Psoas muscle (tissue), 8 donors: Measurements from ENCODE around the gene FCAMR. TPM values are rescaled to one million over a fixed set of nuclear protein-coding genes. Genes with fewer than 3 reads are reported as not detected.

Experiments used
- ATAC-seq, 4 donors: fragments of 200-7000 bp; cut with Tn5 transposase; one replicate each; pipeline ENCODE4 v1.9.1; 2020; ENCODE audit warnings: moderate library complexity in 3 of 4, mild to moderate bottlenecking in 2 of 4
- DNase-seq, 2 donors: peaks; one replicate each; pipeline ENCODE4 v3.0.0-alpha.2; 2020
- H3K27ac ChIP-seq: fragments of 200-600 bp; one replicate; pipeline ENCODE4 v1.8.0; 2022
- H3K27me3 ChIP-seq, 3 donors: fragments of 200-600 bp in 1 of 3; one replicate each; pipeline versions ENCODE4 v1.6.1 to v1.8.0; 2013 to 2022; ENCODE audit warnings: low read length in 2 of 3, mild to moderate bottlenecking in 2 of 3, moderate library complexity in 1 of 3; ENCODE audit not compliant: insufficient read depth in 3 of 3
- H3K36me3 ChIP-seq, 2 donors: fragments of 200-600 bp in 1 of 2; one replicate each; pipeline versions ENCODE4 v1.6.1 to v1.8.0; 2013 to 2022; ENCODE audit warnings: low read depth in 1 of 2, mild to moderate bottlenecking in 1 of 2, moderate library complexity in 1 of 2; ENCODE audit not compliant: insufficient read depth in 1 of 2
- H3K4me1 ChIP-seq: fragments of 200-600 bp; one replicate; pipeline ENCODE4 v1.8.0; 2022
- H3K4me3 ChIP-seq: fragments of 200-600 bp; one replicate; pipeline ENCODE4 v1.8.0; 2022; ENCODE audit warnings: mild to moderate bottlenecking
- H3K9me3 ChIP-seq: fragments of 200-600 bp; one replicate; pipeline ENCODE4 v1.8.0; 2022
- CTCF ChIP-seq: fragments of 200-600 bp; IDR thresholded peaks from one replicate; pipeline ENCODE4 v1.8.0; 2022; ENCODE audit warnings: antibody characterized with exemption
- WGBS, 3 donors: extraction: QIAGEN DNeasy Blood & Tissue Kit; methylation state at CpG; one replicate each; pipeline versions ENCODE4 v1.1.6 to v1.1.7; 2013; 5-methylcytosine and 5-hydroxymethylcytosine counted together
- intact Hi-C, 2 donors: fragments of 100-400 bp; cut with DNase I; formaldehyde crosslinking; loops; one replicate each; pipeline versions ENCODE4 v1.11.0 to v1.14.2; 2022
- polyA plus RNA-seq, 3 donors: library from polyadenylated mRNA; stranded (reverse); fragments of 200-250 nt; gene quantifications; one replicate each; pipeline ENCODE4 v1.2.3, GENCODE V29; 2013
- total RNA-seq, 4 donors: library from RNA; stranded (reverse); fragmentation: NEBNext Ultra II Directional in 2 of 4; extraction: Animal tissue kit (Norgen Biotek cat#: 25700) in 2 of 4; gene quantifications; one replicate each; pipeline versions ENCODE4 v1.2.1 to v1.2.4, GENCODE V29; 2021 to 2023
- donor health status: healthy with polysubstance abuse.
- donor health status: DM: no; HTN: no; CAD: no; lungs with moderate emphysema.
- donor health status: Bipolar disorder and iron deficiency.
- donor health status: healthy.
- donor health status: DM: yes; HTN: yes; CAD: no.
- donor health status: DM: no; HTN: no; CAD: no.
- donor health status: DM: no; HTN: no; CAD: no.
- donor health status: DM: yes; HTN: yes; CAD: no.

The FCAMR gene
- total and polyA plus RNA-seq, 7 donors: not detected

- Histone ChIP-seq H3K9me3 (no peaks in the 10 kb centered on the region), H3K36me3 (no peaks in the 10 kb centered on the region), H3K4me3 (no peak overlapping the region), H3K27me3 (no peaks in the 10 kb centered on the region), H3K4me1 (no peaks in the 10 kb centered on the region), H3K27ac (no peak overlapping the region)
- ATAC-seq (no peak), DNase-seq (no peak)
- intact Hi-C loops: no loop called here
- TF ChIP-seq CTCF: no peak
- WGBS, 3 donors: 39 to 47% (median 41%) methylated on average over 11 of the region's 11 CpGs
Observed at GRCh38 chr1:206955476-206956451, 14.5 kb downstream of the FCAMR start.

- Histone ChIP-seq H3K9me3 (no peaks in the 10 kb centered on the region), H3K4me1 (no peaks in the 10 kb centered on the region), H3K27ac (no peak overlapping the region), H3K4me3 (no peak overlapping the region), H3K27me3 (peaks cover 0 to under 1% (median 0%) of the 10 kb centered on the region in 3 donors), H3K36me3 (no peaks in the 10 kb centered on the region)
- ATAC-seq (no peak), DNase-seq (no peak)
- 66 to 78% (median 72%) methylated on average over 10 of the region's 10 CpGs for WGBS, 3 donors
- intact Hi-C loops: no loop called here
- no peak for TF ChIP-seq CTCF
Observed at GRCh38 chr1:206954459-206955342, 15.6 kb downstream of the FCAMR start.

GRCh38 chr1:206953626-206954025 is 16.6 kb downstream of the FCAMR start:
- no peaks in the 10 kb centered on the region for H3K9me3 ChIP-seq
- no peak overlapping the region for H3K27ac ChIP-seq
- no peaks in the 10 kb centered on the region for H3K36me3 ChIP-seq
- peaks cover 0 to 6% (median 3%) of the 10 kb centered on the region in 3 donors for H3K27me3 ChIP-seq
- no peak for DNase-seq
- WGBS, 3 donors: 97% methylated on average over 2 of the region's 2 CpGs
- H3K4me1 ChIP-seq: no peaks in the 10 kb centered on the region
- intact Hi-C loops: no loop called here
- ATAC-seq: no peak
- H3K4me3 ChIP-seq: no peak overlapping the region
- no peak for TF ChIP-seq CTCF

- ATAC-seq (no peak), DNase-seq (no peak)
- Histone ChIP-seq H3K27ac (no peak overlapping the region), H3K4me1 (no peaks in the 10 kb centered on the region), H3K4me3 (no peak overlapping the region), H3K27me3 (peaks cover 0 to 7% (median 6%) of the 10 kb centered on the region in 3 donors), H3K36me3 (no peaks in the 10 kb centered on the region), H3K9me3 (no peaks in the 10 kb centered on the region)
- WGBS, 3 donors: 87 to 88% (median 87%) methylated on average over 3 of the region's 3 CpGs
- intact Hi-C loops: no loop called here
- no peak for TF ChIP-seq CTCF
Observed at GRCh38 chr1:206953126-206953525, 17.1 kb downstream of the FCAMR start.
